GM15510 (cell line): ENCODE results near the gene NPPA.

Experiments
- POLR2A ChIP-seq: IDR thresholded peaks from 3 replicates; pipeline ENCODE4 v1.6.1; 2011; ENCODE audit warnings: borderline replicate concordance; ENCODE audit not compliant: insufficient read length; ENCODE audit errors: extremely low read depth

Gene NPPA

DNA sequence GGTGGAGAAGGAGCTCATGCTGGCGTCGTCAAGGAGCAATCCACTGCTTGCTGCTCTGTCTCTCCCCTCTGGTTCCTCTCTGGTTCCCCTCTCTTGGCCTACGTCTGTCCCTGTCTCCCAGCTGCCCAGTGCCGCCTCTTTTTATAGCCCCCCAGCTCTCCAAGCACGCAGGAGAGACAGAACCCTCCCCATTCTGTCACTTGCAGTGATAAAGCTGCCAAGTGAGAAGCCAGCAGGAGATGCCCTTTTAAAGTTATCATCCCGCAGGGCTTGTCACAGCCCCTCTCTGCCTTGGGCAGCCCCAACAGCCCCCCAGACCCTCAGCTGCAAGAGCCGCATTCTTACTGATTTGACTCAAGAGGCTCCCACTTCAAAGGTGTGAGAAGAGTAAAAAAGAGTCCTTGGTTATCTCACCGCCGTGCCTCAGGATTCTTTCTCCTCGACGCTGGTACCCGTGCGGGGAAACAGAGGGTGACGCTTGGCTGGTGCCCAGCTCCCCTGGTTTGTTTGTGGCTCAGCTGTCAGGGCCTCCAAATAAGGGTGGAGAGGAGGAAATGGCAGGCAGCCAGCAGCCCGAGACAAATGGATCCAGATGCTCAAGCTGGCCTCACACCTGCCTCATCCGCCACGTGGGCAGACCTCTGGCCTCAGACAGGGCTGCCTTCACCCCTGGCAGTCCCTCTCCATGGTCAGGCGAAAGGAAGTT, at the start of gene NPPA:
TSS of gene NPPA (minus strand) at position 117 of the 706 bp plus-strand sequence. CDS start at position 18, 99 bp downstream.
- TF ChIP-seq POLR2A = no peak

GRCh38 chr1:11893907-11894251, 46.3 kb upstream of the NPPA start:
- no peak for TF ChIP-seq POLR2A

DNA sequence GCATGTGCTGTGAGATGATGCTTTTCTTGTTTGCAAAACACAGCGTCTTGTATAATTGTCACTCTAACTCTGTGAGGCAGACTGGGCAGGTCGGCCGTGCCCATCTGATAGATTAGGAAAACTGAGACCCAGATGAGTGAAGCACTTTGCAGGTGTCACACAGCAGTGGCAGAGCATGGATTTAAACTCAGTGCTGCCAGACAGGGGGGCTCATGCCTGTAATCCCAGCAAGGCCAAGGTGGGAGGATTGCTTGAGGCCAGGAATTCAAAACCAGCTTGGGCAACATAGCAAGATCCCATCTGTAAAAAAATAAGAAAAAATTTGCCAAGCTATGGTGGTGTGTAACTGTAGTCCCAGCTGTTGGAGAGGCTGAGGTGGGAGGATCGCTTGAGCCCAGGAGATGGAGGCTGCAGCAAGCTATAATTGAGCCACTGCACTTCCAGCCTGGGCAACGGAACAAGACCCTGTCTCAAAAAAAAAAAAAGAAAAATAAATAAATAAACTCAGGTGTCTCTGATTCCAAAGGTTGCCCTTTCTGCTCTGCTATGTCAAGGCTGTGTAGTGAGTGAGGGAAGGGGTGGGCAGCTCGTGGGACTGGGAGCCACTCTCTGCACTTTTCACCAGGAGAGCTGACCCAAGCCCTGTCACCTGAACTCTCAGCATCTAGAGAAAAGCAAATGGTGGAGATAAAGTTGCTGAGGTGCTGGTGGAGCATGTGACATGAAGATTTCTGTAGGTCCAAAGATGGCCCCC, 44.0 kb upstream of the NPPA start:
- no peak for TF ChIP-seq POLR2A

GRCh38 chr1:11888877-11889208, 41.3 kb upstream of the NPPA start:
- no peak for TF ChIP-seq POLR2A

- no peak for TF ChIP-seq POLR2A
Measured at GRCh38 chr1:11888206-11888876, 40.8 kb upstream of the NPPA start.

DNA sequence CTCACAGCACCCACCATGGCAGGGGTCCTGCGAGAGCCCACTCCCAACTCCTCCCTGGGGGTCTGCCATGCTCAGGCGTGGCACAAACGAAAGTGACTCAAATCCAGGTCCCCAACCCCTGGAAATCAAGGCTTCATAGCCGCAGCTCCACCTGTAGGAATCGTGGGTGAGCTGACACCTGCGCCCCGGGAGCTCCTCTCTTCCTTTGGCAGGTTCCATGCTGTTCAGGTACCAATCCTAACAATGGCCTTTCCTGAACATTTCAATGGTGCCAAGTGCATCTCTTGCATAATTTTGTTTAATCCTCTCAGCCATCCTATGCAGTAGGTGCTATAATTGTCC, 40.1 kb upstream of the NPPA start:
- no peak for TF ChIP-seq POLR2A

GRCh38 chr1:11886986-11887665, 39.5 kb upstream of the NPPA start:
- TF ChIP-seq POLR2A = no peak

DNA sequence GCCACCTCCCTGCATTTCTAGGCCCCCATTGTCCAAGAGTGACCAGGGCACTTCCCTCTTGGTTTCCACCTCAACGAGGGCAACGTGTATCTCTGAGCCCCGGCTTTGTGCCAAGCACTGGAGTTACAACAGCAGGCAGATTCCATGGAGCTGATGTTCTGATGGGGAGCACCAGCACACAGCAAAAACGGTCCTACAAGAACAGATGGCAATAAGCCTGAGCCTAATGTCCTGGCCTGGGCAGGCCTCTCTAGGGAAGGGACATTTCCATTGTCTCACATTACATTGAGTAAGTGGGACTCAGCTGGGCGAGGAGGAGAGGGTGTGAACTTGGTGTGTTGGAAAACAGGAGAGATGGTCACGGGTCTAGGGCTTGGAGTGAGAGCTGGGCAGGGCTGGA, 38.3 kb upstream of the NPPA start:
- no peak for TF ChIP-seq POLR2A

GRCh38 chr1:11882814-11883538, 35.4 kb upstream of the NPPA start:
- no peak for TF ChIP-seq POLR2A

GRCh38 chr1:11881749-11882441, 34.3 kb upstream of the NPPA start:
- no peak for TF ChIP-seq POLR2A

DNA sequence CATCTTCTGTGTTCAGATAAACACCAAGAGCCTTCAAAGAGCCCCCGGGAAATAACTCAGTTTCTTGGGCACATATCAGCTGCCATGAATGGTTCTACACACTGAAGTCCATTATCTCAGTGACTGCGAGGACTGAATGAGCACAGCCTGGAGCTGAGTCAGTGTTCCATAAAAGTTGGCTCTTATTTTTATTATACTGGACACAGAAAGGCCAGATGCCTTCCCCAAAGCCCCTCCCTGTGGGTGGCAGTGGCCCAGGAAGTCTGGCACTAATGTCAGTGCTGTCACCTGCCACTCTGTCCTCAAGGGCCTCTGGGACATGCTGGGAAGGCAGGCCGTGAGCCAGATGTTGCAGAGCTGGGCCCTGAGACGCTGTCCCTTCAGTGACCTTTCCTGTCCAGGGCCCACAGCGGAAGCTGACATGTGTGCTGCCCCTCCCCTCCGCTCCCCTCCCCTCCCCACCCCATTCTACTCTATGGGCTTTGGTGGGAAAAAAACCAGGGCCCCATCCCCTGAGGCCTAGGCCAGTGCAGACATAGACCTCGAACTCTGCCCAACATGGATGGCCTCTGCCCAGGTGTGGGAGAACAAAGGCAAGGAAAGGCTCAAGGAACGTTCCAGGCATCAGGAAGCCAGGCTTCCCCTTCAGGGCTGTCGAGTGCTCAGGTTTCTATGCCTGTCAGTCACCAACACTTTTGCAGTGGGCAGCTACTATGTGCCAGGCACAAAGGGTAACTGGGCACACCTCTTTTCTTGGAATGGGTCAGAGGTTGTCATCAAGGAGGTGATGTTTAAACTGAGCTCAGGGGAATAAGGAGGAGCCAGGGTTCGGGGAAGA, 33.5 kb upstream of the NPPA start:
- no peak for TF ChIP-seq POLR2A

DNA sequence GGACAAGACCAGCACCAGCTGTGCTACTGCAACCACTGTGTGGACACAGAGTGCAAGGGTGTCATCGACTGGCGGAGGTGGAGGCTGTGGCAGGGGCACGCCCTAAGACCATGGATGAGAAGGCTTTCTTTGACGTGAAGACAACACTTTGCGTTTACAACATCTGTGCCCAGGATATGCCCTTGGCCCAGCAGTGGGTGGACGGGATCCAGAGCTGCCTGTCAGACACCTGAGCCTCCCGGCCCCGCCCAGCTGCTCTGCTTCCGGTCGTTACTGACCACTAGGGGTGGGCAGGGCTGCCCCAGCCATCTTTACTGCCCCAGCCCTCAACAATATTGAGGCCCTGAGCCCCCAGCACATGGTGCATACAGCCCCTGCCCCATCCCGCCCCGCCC, 32.6 kb upstream of the NPPA start:
- TF ChIP-seq POLR2A = no peak
